CD4-positive, alpha-beta T cell treated with Interleukin-15 for 1 hour (primary cell): ENCODE results near the gene ZNF566.
A peak's percentile ranks its signal among the peaks of the same experiment; 100 is the strongest.
"Not testable (repeated sequence)": the region's sequence is repeated elsewhere in the genome, so short reads cannot be mapped to it uniquely, and the experiment has no call there.

Experiments
- DNase-seq: peaks from one replicate; pipeline ENCODE4 v3.0.0-alpha.2; 2020

The ZNF566 gene

GRCh38 chr19:36489118-36489919 is at the start of gene ZNF566:
Gene ZNF566 (minus strand): TSS chr19:36489561. CDS start chr19:36476557, 13,004 bp downstream.
- peak; percentile 97 for DNase-seq

GRCh38 chr19:36528921-36529518 is 39.7 kb upstream of the ZNF566 start:
- DNase-seq, result peak; percentile 44

DNA sequence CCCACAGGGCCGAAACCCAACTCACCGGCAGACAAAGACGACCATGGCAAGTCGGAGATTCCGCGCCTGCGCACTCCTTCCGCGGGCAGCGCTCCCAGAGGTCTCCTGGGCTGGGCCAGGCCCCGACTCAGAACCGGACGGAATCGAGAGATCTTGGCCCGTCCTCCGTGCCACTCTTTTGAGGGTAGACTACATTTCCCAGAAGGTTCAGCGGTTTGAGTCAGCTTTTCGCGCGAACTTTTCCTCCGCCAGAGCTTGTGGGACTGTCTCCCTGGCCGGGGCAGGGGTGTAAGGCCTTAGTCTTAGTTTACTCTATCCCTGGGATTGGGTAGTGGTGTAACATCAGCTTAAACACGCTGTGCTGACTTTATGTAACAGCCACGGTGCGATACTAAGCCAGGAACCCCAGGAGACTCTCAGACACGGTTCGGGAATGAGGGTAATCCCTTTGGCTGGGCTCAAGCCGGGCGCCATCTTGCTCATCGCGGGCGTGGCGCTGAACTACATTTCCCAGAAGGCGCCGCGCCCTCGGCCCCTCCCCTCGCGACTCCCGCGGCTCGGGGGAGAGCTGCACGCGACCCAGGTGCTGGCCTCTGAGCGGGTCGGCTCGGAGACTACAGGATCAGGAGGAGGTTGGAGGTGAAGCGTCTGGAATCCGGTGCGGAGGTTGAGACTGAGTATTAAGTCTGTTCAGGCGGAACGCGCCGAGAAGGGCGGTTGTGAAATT is 39.0 kb upstream of the ZNF566 start, which contains the start of gene ZNF260:
TSS of gene ZNF260 (minus strand) at position 78 of the 727 bp plus-strand sequence. CDS start 13,033 bp downstream, outside the sequence.
- peak; percentile 96 for DNase-seq

DNA sequence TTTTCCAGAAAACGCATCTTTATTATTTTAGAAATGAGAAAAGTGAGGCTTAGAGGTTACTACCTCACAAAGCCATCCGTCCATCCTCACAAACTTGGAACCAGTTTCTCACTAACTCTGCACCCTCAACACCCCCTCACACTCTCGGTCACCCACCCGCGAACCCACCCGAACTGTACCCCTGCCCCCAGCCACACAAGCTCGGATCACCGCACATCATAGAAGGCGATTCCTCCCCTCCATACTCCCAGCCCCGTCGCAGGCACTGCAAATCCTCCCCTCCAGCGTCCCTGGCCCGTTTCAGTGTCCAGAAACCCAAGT is 38.5 kb upstream of the ZNF566 start:
- no peak for DNase-seq

- no peak for DNase-seq
Measured at GRCh38 chr19:36527341-36527740, 38.0 kb upstream of the ZNF566 start.

- no peak for DNase-seq
Measured at GRCh38 chr19:36526581-36526980, 37.2 kb upstream of the ZNF566 start.

DNA sequence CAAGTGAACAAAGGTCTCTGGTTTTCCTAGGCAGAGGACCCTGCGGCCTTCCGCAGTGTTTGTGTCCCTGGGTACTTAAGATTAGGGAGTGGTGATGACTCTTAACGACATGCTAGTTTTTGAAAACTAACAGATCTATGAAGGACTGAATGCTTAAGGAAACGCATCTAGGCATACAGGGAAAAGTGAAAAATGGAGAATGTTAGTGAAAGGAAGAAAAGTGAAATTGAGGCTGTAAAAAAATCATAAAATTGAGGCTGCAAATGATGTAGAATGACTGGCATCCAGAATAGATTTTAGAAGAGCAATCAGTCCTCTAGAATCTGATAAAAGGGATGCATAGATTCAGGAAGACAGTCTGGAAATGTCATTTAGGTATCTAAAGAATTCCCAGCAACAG is 35.3 kb upstream of the ZNF566 start:
- DNase-seq, result no peak

DNA sequence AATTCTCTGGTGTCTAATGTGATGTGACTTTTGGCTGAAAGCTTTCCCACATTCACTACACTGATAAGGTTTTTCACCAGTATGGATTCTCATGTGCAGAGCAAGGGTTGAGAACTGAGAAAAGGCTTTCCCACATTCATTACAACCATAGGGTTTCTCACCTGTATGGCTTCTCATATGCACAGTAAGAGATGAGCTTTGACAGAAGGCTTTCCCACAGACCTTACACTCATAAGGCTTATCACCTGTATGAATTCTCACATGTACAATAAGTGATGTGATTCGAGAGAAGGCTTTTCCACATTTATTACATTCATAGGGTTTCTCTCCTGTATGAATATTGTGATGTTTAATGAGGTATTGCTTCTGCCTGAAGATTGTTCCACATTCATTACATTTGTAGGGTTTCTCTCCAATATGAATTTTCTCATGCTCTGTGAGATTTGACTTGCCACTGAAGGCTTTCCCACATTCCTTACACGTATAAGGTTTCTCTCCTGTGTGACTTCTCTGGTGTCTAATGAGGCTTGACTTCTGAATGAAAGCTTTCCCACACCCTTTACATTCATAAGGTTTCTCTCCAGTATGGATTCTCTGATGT is 24.8 kb upstream of the ZNF566 start:
- no peak for DNase-seq

- DNase-seq, result no peak
Measured at GRCh38 chr19:36508325-36508724, 19.0 kb upstream of the ZNF566 start.

DNA sequence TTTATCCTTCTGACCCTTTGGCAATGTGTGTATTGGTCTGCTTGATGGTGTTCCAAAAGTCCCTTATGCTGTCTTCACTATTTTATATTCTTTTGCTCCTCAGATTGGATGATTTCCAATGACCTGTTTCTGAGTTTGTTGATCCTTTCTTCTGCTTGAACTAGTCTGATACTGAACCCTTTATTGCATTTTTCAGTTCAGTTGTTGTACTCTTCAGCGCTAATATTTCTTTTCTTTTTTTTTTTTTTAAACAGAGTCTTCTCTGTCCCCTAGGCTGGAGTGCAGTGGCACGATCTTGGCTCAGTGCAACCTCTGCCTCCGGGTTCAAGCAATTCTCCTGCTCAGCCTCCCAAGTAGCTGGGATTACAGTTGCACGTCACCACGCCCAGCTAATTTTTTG is 12.6 kb upstream of the ZNF566 start:
- DNase-seq, result no peak

DNA sequence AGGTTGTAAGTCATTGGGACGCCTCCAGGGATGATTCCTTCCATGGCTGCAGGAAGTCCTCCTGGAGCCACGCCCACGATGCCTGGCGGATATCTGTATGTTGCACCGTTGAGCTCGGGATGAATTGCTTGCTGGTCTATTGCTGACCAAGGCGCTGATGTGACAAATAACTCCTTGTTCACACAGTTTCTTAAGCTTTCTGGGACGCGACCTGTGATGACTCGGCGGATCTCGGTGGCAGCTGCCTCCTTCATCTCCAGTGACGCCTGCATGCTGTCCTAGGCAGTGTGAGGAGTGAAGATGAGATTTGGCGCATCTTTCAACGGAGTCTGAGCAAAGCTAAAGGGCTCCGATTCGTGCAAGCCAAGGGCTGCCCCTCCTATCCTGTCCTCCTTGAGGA is 7.6 kb upstream of the ZNF566 start:
- no peak for DNase-seq

DNA sequence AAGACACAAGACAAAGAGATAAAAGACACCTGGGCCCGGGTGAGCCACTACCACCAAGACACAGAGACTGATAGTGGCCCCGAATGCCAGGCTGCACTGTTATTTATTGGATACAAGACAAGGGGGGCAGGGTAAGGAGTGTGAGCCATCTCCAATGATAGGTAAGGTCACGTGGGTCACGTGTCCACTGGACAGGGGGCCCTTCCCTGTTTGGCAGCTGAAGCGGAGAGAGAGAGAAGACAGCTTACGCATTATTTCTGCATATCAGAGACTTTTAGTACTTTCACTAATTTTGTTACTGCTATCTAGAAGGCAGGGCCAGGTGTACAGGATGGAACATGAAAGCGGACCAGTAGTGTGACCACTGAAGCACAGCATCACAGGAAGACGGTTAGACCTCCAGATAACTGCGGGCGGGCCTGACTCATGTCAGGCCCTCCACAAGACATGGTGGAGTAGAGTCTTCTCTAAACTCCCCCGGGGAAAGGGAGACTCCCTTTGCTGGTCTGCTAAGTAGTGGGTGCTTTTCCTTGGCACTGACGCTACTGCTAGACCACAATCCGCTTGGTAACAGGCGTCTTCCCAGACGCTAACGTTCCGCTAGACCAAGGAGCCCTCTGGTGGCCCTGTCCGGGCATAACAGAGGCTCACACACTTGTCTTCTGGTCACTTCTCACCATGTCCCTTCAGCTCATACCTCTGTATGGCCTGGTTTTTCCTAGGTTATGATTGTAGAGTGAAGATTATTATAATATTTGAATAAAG is 3.5 kb upstream of the ZNF566 start:
- peak; percentile 48 for DNase-seq

- not testable (repeated sequence) for DNase-seq
Measured at GRCh38 chr19:36490846-36491245, 1.5 kb upstream of the ZNF566 start.

GRCh38 chr19:36489920-36490415 is 607 bp upstream of the ZNF566 start:
- peak; percentile 83 for DNase-seq

DNA sequence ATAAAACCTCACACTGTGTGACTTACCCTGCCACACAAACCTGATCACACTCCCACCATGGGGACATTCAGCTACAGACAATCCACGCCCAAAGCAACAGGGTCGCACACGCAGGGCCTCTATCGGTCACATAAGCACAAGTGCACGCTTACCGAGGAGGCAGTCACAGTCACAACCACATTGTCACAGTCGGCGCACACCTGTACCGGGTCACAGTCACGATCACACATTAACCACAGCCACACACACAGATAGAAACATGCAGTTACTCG is 579 bp downstream of the ZNF566 start:
- DNase-seq, result peak; percentile 48

DNA sequence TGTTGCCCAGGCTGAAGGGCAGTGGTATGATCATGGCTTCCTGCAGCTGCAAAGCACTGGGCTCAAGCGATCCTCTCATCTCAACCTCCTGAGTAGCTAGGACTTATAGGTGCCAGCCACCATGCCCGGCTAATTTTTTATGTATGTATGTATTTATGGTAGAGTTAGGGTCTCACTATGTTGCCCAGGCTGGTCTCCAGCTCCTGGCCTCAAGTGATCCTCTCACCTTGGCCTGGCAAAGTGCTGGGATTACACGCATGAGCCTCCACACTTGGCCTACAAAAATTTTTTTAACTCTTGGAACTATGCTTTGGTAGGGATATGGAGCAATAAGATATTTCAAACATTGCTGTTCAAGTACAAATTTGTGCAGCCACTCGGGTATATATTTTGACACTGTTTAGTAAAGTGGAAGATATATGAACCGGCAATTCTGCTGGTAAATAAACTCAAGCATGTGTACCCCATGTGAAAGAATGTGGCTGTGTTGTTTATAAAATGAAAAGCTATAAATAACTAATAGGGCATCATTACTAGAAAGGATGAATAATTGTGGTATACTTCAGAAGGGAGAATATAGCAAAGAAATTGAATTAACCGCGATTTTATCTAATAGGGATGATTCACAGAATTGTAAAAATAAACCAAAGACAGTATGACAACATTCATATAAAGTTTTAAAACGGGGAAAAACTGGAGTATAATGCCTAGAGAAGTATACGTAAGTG is 1.1 kb downstream of the ZNF566 start:
- no peak for DNase-seq

DNA sequence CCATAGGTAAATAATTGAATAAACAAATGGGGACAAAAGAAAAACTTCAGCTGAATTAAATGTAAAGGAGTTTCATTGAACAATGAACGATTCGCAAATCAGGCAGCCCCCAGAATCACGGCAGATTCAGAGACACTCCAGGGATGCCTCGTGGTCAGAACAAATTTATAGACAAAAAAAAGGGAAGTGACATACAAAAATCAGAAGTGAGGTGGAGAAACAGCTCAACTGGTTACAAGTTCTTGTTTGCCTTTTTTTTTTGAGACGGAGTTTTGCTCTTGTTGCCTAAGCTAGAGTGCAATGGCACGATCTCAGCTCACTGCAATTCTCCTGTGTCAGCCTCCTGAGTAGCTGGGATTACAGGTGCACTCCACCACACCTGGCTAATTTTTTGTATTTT is 5.7 kb downstream of the ZNF566 start:
- no peak for DNase-seq

- DNase-seq, result no peak
Measured at GRCh38 chr19:36482876-36483275, 6.5 kb downstream of the ZNF566 start.

GRCh38 chr19:36460046-36460445 is 29.3 kb downstream of the ZNF566 start:
- DNase-seq, result no peak

DNA sequence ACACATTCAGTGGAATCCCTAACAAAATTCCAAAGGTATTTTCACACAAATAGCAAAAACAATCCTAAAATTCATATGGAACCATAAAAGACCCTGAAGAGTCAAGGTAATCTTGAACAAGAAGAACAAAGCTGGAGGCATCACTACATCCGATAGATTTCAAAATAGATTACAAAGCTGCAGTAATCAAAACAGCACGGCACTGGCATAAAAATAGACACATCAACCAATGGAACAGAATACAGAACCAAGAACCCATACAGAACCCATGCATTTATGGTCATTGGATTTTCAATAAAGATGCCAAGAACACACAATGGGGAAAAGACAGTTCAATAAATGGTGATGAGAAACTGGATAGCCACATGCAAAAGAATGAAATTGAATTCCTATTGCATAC is 32.5 kb downstream of the ZNF566 start:
- no peak for DNase-seq

DNA sequence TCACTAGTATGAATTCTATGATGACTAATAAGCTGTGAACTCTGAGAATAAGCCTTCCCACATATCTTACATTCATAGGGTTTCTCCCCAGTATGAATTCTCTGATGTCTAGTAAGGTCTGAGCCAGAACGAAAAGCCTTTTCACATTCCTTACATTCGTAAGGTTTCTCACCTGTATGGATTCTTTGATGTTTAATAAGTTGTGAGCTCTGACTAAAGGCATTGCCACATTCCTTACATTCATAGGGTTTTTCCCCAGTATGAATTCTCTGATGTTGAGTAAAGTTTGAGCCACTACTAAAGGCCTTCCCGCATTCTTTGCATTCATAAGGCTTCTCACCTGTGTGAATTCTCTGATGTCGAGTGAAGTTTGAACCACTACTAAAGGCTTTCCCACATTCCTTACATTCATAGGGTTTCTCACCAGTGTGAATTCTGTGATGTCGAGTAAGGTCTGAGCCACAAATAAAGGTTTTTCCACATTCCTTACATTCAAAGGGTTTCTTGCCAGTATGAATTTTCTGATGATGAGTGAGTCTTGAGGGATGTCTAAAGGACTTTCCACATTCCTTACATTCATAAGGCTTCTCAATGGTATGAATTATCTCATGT is 40.2 kb downstream of the ZNF566 start:
- DNase-seq, result no peak

GRCh38 chr19:36441339-36441738 is 48.0 kb downstream of the ZNF566 start:
- DNase-seq, result no peak
